GM21825 (cell line): ENCODE measurements around the gene BMPER.
A peak's percentile ranks its signal among the peaks of the same experiment; 100 is the strongest.

Experiments
- ATAC-seq: cut with Tn5 transposase; IDR thresholded peaks from one replicate; pipeline ENCODE4 v1.9.1; 2021; ENCODE audit warnings: mild to moderate bottlenecking, moderate library complexity; ENCODE audit not compliant: unreplicated experiment

BMPER gene

GRCh38 chr7:33887266-33887975, 17.9 kb upstream of the BMPER start:
- ATAC-seq, result no peak

- ATAC-seq, result no peak
Measured at GRCh38 chr7:33888166-33888565, 17.2 kb upstream of the BMPER start.

GRCh38 chr7:33892945-33893344, 12.4 kb upstream of the BMPER start:
- no peak for ATAC-seq

- ATAC-seq, result no peak
Measured at GRCh38 chr7:33893377-33893776, 12.0 kb upstream of the BMPER start.

GRCh38 chr7:33895025-33895804, 10.1 kb upstream of the BMPER start:
- peak; percentile 94 for ATAC-seq

GRCh38 chr7:33900501-33900900, 4.8 kb upstream of the BMPER start:
- ATAC-seq, result no peak

GRCh38 chr7:33901199-33901598, 4.1 kb upstream of the BMPER start:
- ATAC-seq, result no peak

GRCh38 chr7:33901847-33902246, 3.5 kb upstream of the BMPER start:
- ATAC-seq, result no peak

GRCh38 chr7:33902746-33903145, 2.6 kb upstream of the BMPER start:
- ATAC-seq, result no peak

- ATAC-seq, result no peak
Measured at GRCh38 chr7:33903791-33904680, 1.3 kb upstream of the BMPER start.

- ATAC-seq, result no peak
Measured at GRCh38 chr7:33904681-33905388, 504 bp upstream of the BMPER start.

GRCh38 chr7:33906697-33907096, 1.4 kb downstream of the BMPER start:
- ATAC-seq, result no peak

GRCh38 chr7:33907625-33908024, 2.3 kb downstream of the BMPER start:
- ATAC-seq, result no peak

GRCh38 chr7:33909318-33909717, 4.0 kb downstream of the BMPER start:
- ATAC-seq, result no peak

GRCh38 chr7:33909755-33910154, 4.4 kb downstream of the BMPER start:
- ATAC-seq, result no peak

- no peak for ATAC-seq
Measured at GRCh38 chr7:33910756-33911155, 5.4 kb downstream of the BMPER start.

- ATAC-seq, result no peak
Measured at GRCh38 chr7:33916357-33917081, 11.2 kb downstream of the BMPER start.

- no peak for ATAC-seq
Measured at GRCh38 chr7:33917661-33918060, 12.3 kb downstream of the BMPER start.

GRCh38 chr7:33918438-33919143, 13.3 kb downstream of the BMPER start:
- ATAC-seq, result no peak

GRCh38 chr7:33919449-33919848, 14.1 kb downstream of the BMPER start:
- ATAC-seq, result no peak
